H7 (cell line): ENCODE data around the gene CCDC88B. TPM values are rescaled to one million over a fixed set of nuclear protein-coding genes. Genes with fewer than 3 reads are reported as not detected.

Experiments
- DNase-seq: peaks from one replicate; pipeline ENCODE4 v3.0.0; 2012
- H3K27me3 ChIP-seq: 2 replicates; pipeline ENCODE4 v1.6.0; 2011; ENCODE audit warnings: mild to moderate bottlenecking, low read length; ENCODE audit not compliant: control insufficient read depth, insufficient read depth
- H3K36me3 ChIP-seq: replicated peaks from 2 replicates; pipeline ENCODE4 v1.5.1; 2011; ENCODE audit warnings: low read length; ENCODE audit not compliant: control insufficient read depth, insufficient read depth
- H3K4me3 ChIP-seq: 2 replicates; pipeline ENCODE4 v1.5.1; 2011; ENCODE audit warnings: low read depth, mild to moderate bottlenecking, control low read depth, low read length, moderate library complexity; ENCODE audit not compliant: insufficient read depth
- total RNA-seq: library from RNA; depleted of rRNA; stranded (reverse); fragments of >200 nt; shearing (Covaris generic); gene quantifications from 2 replicates; pipeline ENCODE4 v1.2.3, GENCODE V29; 2014; rRNA removed

Gene CCDC88B
- total RNA-seq, 1 experiment from 2014 or later, result 7.7 TPM

DNA sequence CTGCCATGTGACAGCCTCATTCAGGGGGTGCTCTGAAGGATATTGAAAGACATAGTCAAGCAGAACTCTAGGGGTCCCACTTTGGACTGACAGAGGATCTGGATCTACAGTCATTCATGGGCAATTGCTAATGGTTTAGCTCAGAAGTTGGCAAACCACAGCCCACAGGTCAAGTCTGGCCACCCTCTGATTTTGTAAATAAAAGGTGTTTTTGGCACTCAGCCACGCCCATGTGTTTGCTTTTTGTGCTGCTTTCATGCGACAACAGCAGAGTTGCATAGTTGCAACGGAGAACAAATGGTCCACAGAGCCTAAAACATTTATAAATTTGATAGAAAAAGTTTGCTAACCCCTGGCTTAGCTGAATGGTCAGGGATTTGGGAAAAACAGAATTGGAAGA lies 60.7 kb downstream of the CCDC88B start:
- no peak for DNase-seq
- no peaks in the 10 kb centered on the region for H3K36me3 ChIP-seq
- H3K27me3 ChIP-seq, result no peaks in the 10 kb centered on the region; the same call in 1 of the 2 replicates
- H3K4me3 ChIP-seq, result no peak overlapping the region

DNA sequence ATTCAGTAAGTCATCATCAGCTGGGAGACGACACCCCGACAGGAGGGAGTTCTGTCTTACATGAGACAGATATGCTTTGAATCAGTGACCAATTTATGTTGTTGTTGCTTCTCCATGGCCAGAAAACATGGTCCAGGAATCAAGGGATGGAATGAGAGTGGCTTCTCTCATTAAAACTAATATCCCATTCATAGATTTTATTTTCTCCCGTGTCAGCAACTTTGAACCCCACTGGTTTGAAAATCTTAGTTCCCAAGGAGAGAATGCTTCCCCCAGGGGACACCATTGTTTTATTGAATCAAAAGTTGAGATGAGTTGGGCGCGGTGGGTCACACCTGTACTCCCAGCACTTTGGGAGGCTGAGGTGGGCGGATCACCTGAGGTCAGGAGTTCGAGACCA lies 61.8 kb downstream of the CCDC88B start:
- no peaks in the 10 kb centered on the region; the same call in 1 of the 2 replicates for H3K27me3 ChIP-seq
- H3K36me3 ChIP-seq, result no peaks in the 10 kb centered on the region
- DNase-seq, result no peak
- H3K4me3 ChIP-seq, result no peak overlapping the region

DNA sequence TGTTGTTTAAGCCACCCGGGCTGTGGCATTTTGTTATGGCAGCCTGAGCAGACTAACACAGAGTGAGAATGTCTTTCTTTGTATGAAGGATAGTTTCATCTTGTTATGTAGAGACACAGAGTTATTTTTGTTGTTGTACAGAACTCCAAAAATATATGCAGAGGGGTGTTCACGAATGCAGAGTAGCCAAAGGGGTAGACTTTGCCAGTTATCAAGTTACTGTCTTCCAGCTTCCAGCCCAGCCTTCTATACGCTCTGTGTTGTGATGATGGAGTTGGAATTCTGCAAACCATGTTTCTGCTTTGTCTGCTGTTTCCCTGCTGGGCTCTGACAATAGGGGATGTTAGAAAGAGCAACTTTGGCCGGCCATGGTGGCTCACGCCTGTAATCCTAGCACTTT lies 63.1 kb downstream of the CCDC88B start:
- H3K36me3 ChIP-seq, result no peaks in the 10 kb centered on the region
- H3K4me3 ChIP-seq, result no peak overlapping the region
- DNase-seq, result no peak
- H3K27me3 ChIP-seq, result no peaks in the 10 kb centered on the region; the same call in 1 of the 2 replicates

DNA sequence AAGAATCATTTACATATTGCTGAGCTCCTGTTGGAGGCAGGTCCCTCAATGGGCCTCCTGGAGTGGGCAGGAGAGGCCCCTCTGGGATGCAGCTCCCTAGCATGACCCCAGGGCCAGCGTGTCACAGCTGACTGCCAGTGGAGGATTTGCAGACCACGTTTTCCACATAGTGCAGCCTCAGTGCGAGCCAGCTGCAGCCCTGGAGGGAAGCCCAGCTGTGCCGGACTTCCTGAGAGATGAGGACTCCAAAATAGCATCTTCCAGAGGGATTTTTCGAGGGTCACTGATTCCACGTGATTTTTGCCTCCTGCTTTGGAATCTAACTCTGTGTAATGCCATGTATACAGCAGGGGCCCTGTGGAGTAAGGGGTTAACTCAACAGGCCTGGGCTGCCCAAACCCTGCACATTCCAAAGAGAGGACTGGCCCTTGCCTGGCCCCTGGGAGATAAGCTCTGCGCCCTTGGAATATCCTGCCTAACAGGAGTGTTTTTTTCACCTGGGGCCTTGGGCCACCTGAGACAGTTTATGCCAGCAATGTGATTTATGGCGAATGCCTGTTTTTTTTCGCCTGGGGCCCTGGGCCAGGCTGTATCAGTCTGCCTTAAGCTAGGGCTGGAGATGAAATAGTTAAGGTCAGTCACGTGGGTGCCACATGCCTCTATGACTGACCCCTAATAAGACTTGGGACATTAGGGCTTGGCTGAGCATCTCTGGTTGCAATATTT lies 66.4 kb downstream of the CCDC88B start:
- Histone ChIP-seq H3K27me3 (no peaks in the 10 kb centered on the region; the same call in 1 of the 2 replicates), H3K36me3 (no peaks in the 10 kb centered on the region), H3K4me3 (no peak overlapping the region)
- peak; percentile 48 for DNase-seq

Other genes with a start within 250 kb of the CCDC88B start
- gene MACROD1, start 174.1 kb upstream of the CCDC88B start, total RNA-seq, result 30.9 and 52.9 TPM in 2 replicates
- 263 and 278 TPM in 2 replicates for gene STIP1, start 154.0 kb upstream of the CCDC88B start, total RNA-seq
- 0.15 and 0.80 TPM in 2 replicates for gene FERMT3, start 133.5 kb upstream of the CCDC88B start, total RNA-seq
- gene TRPT1, start 114.0 kb upstream of the CCDC88B start, total RNA-seq, result 75.6 and 76.0 TPM in 2 replicates
- 73.3 and 75.9 TPM in 2 replicates for gene NUDT22, start 113.9 kb upstream of the CCDC88B start, total RNA-seq
- 12.0 and 18.0 TPM in 2 replicates for gene DNAJC4, start 109.7 kb upstream of the CCDC88B start, total RNA-seq
- gene VEGFB, start 105.6 kb upstream of the CCDC88B start, total RNA-seq, result 17.6 and 22.4 TPM in 2 replicates
- 62.0 and 63.8 TPM in 2 replicates for gene FKBP2, start 99.1 kb upstream of the CCDC88B start, total RNA-seq
- 461 and 540 TPM in 2 replicates for gene PPP1R14B, start 93.3 kb upstream of the CCDC88B start, total RNA-seq
- 70.0 and 87.0 TPM in 2 replicates for gene PLCB3, start 88.7 kb upstream of the CCDC88B start, total RNA-seq
- gene BAD, start 55.5 kb upstream of the CCDC88B start, total RNA-seq, result 46.0 and 71.8 TPM in 2 replicates
- gene GPR137, start 54.4 kb upstream of the CCDC88B start, total RNA-seq, result 26.3 and 29.5 TPM in 2 replicates
- gene KCNK4, start 48.9 kb upstream of the CCDC88B start, total RNA-seq, result not detected in 2 replicates
- 0.38 and 1.00 TPM in 2 replicates for gene CATSPERZ, start 39.8 kb upstream of the CCDC88B start, total RNA-seq
- 80.5 and 94.8 TPM in 2 replicates for gene ESRRA, start 34.7 kb upstream of the CCDC88B start, total RNA-seq
- gene TRMT112, start 22.6 kb upstream of the CCDC88B start, total RNA-seq, result 261 and 314 TPM in 2 replicates
- gene PRDX5, start 22.1 kb upstream of the CCDC88B start, total RNA-seq, result 272 and 303 TPM in 2 replicates
- 16.0 and 17.6 TPM in 2 replicates for gene RPS6KA4, start 19.0 kb downstream of the CCDC88B start, total RNA-seq
- 0.67 TPM in 1 of 2 replicates, not detected in the other for gene SLC22A11, start 215.7 kb downstream of the CCDC88B start, total RNA-seq